ENCODE results near the gene HOMER2.

The HOMER2 gene

DNA sequence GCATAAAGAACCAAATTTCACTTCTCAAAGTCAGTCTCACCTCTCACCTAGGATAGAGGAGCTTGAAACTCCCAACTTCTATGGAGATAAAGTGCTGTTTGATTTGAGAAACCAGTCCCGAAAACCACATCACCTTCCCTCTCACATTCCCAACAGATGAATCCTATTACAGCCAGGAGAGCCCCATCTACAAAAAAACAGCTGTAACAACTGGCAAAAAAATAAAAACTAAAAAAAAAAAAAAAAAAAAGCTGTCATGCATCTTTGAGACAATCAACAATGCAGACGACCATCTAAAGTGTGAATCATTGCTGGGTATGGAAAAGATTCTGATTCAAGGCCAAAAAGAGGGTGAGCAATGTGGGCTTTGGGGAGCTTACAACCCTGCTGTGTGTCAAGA is 23.8 kb downstream of the HOMER2 start:
- DNase-seq (ENCODE audit: low read depth), result no peak

DNA sequence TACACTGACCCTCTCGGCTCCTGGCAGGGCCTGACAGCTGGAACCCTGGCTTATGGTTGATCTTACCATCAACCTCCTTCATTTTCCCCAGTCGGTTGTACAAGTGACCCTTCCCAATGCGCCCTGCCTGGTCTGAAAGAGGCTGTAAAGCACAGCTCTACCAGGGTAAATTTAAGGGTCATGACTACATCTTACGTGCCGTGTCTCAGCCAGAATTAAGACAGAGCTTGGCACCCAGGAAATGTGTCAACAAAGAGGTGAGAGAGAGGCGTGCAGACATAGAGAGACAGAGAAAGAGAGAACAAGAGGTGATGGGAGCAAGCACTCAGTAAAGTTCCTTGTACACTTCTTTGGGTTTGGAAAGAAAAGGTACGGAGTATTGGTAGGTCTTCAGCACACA is 28.8 kb downstream of the HOMER2 start:
- DNase-seq (ENCODE audit: low read depth), result no peak

DNA sequence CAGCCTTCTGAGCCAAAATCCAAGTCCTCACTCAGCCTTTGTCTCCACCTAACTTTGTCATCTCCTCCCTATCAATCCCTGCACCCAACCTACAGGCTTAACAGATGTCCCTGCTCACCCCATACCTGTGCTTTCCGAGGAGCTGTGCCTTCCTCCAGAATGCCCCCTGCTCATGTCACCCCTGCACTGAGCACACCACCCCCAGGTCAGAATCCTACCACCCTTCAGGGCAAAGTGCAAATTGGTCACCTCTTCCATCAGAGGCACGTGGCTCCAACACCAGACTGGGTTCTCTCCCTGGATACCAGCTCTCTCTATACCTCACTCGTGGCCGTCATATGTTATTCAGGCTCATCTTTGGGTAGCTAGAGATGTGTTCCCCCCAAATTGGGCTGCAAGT is 29.8 kb downstream of the HOMER2 start:
- no peak for DNase-seq (ENCODE audit: low read depth)

DNA sequence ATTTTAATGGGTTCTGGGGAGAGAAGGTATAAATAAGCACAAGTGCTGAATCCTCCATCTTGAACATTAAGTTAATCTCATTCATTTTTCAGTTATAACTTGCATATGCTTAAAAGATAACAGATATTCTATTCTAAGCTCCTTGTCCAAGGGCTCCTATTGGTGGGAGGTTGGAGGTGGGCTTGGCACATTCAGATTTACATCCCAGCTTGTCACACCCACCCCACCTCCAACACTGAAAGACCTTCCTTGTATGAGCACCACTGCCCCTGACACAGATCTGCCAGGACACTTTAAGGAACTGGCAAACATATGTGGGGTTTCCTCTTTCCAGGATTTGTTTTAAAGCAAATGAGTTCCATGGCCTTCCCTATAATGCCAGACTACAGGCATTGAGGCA is 30.6 kb downstream of the HOMER2 start:
- DNase-seq (ENCODE audit: low read depth), result no peak

DNA sequence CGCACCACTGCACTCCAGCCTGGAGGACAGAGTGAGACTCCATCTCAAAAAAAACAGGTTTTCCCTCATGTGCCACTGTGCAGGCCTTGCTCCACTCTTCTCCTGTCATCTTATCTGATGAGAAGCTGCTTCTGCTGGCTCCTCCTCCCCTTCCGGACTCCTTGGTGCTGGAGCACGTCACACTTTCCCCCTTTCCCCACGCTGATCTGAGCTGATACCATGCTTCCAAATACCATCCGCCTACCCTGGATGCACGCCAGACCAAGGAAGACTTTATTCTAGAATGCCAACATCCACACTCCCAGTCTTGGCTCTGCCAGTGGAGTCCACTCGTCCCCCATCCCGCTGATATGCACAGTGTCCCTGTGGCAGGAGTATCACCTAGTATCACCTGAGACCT is 31.3 kb downstream of the HOMER2 start:
- DNase-seq (ENCODE audit: low read depth), result no peak

DNA sequence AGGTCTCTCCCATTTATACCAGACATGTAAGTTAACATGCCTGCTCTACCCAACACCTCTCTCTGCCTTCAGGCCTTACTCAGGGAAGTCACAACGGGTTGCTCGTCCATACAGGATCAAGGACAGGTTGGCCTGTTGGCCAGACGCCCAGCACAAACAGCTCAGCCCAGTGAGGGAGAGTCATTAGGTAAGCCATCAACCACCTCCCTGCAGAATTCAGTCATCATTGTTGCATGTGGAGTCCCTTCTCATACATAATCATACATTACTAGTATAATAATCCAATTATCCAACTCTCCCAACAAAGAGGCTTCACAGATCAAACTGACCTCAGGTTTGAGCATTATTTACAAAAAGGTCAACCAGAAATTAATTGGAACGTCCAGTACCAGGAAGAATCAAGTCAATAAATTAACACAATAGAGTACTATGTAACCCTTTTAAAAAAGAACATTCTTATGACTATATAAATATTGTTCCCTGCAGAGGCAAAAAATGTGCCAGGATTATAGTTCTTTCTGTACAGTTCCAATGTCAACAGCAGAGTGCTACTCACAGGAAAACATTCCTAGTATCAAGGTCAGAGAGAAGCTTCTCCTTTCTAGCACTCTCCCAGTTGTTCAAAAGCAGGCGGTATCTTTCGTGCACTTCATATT is 33.2 kb downstream of the HOMER2 start:
- DNase-seq (ENCODE audit: low read depth), result no peak

DNA sequence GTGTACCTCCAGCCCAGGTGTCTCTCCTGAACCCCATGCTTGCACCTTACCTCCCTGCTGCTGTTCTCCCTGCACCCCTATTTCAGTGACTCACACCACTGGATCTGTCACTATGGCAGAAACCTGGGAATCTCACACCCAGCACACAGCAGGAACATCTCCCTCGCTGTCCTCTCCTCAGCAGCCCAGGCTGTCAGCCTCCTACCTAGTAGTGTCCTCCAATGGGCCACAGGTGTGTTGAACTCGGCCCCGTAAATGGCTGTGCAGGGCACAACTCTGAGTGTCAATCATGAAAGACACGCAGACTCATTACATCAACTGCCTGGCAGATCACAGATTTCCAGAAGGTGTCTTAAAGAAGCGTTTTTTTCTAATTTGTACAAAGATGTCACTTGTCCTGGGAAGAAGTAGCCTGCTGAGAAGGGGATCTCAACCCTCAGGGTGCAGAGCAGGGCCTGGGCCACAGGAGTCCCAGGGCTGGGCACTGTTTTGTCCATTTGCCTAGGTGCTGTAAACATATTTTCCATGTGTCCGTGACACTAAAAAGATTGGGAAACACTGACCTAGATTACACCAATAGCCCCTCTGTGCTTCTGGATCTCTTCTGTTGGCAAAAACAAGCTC is 33.8 kb downstream of the HOMER2 start:
- DNase-seq (ENCODE audit: low read depth), result no peak

DNA sequence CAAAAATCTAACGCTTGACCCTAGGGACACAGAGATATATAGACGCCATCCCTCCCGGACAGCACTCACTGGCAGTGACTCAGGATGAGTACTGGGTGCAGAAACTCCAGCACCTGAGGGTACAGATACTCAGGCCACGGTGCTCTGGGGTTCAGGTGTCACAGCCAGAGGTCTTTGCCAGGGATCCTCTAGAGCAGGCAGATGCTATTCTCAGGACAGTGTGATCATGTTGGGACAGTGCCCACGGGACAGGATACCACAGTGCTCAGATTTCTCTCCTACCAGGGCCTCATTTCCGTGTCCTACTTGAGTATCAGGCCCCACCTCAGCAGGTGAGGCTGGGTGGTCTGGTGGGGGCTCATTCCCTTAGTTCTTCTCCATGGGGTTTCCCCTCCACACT is 34.4 kb downstream of the HOMER2 start:
- DNase-seq (ENCODE audit: low read depth), result no peak

DNA sequence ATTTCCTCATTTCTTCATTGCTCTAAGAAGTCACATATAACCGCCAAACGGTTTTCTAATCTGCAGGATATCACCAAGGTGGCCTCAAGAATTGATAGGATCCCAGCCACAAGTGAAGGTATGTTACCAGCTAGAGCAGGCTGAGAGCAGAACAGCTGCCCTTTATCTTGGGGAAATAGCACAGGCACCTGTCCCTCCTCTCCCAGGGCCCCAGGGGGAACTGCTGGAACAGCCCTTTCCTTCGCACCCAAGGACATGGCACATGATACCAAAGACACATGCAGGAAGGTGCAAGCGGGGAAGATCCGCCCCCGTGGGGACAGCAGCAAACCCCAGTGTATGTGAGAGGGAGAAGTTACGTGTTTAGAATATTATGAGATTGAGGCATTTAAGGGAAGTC is 35.3 kb downstream of the HOMER2 start:
- no peak for DNase-seq (ENCODE audit: low read depth)

DNA sequence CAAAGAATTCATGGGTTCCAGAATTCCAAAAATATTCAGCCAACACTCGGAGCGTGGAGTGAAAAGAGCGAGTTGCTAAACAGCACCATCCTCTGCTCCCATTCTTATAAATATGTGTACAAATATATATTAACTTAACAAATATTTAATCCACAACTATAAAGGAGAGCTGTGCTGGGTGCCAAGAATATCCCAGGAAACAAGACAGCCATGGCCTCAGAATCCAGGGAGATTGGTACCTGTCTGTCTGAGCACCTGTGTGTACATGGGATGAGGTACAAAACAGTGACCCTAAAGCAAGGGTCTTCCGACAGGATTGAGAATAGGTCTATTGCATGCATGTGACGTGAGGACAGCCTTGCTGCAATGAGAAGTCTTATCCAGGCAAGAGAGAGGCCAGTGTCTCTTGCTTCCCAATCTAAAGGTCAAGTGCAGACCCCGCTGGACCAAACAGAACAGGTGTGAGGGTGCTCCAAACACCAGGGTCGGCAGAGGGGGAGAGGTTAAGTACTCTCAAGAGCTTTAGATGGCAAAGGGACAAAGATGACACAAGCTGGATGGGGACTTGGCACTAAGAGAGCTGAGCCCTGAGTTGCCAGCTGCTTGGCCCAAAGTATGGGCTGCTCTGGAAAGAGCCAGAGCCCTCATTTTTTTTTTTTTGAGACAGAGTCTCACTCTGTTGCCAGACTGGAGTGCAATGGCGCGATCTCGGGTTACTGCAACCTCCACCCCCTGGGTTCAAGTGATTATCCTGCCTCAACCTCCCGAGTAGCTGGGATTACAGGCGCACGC is 36.2 kb downstream of the HOMER2 start:
- DNase-seq (ENCODE audit: low read depth), result no peak

DNA sequence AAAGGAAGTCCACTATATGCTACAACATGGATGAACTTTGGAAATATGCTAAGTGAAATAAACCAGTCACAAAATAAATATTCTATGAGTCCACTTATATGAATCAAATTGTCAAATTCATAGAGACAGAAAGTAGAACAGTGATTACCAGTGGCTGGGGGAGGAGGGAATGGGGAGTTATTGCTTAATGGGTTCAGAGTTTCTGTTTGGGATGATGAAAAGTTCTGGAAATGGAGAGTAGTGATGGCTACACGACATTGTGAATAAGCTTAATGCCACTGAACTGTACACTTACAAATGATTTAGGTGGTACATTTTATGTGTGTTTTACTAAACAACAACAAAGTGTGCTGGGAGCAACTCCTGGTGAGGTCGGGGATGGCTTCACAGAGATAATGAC is 38.1 kb downstream of the HOMER2 start:
- DNase-seq (ENCODE audit: low read depth), result no peak

DNA sequence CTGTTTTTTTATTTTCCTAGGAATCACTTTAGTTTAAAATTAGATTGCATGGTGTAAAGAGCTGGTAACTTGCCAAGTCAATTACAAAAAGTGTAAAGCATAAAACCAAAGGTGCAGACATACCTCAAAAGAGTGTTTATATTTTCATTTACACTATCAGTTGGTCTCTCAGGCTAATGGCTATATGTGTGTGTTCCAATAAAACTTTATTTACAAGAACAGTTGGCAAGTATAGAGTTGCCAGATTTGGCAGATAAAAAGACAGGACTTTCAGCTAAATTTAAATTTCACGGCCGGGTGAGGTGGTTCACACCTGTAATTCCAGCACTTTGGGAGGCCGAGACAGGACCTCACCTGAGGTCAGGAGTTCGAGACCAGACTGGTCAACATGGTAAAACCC is 41.1 kb downstream of the HOMER2 start:
- no peak for DNase-seq (ENCODE audit: low read depth)

DNA sequence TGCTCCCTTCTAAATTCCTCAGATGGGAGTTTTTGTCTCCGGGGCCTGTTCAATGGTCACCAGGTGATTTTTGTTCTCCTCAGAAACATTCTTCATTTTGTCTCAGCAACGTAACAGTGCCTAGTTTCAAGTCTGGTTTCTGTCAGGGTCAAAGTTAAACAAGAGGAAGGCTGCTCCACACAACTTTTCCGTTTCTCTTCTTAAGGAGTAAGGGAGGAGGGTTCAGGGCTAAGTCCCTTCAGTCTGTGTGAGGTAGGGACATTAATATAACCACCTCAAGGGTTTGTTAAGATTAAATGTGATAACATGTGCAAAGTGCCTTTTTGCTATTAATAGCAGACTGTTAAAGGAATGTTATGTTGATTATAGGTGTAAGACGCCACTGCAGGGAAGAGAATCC is 41.8 kb downstream of the HOMER2 start:
- DNase-seq (ENCODE audit: low read depth), result no peak

DNA sequence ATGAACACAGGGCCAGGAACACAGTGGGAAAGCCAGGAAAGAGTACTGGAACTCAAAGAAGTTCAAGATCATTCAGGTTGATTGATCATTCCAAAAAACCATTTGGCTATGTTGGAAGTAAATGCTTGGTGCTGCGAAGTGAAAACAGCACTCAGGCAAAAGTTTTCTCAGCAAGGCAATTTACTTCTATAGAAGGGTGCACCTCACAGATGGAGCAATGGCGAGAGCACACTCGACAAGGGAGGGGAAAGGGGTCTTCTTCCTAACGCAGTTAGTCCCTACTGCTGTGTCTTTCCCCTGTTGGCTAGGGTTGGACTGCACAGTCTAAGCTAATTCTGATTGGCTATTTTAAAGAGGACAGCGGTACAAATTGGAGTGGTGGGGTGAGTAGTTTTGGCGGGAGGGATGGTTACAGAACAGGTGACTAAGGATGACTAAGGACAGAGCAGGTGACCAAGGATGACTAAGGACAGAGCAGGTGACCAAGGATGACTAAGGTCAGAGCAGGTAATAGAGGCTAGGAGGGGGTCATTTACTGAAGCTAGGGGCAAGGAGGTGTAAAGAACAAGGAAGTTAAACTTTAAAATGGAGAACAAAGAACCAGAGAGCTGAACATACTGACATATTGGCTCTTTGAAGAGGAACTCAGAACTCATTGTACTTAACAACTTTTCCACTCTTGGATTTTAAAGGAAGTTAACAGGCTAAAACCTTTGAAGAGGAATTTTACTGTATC is 43.3 kb downstream of the HOMER2 start:
- DNase-seq (ENCODE audit: low read depth), result no peak

DNA sequence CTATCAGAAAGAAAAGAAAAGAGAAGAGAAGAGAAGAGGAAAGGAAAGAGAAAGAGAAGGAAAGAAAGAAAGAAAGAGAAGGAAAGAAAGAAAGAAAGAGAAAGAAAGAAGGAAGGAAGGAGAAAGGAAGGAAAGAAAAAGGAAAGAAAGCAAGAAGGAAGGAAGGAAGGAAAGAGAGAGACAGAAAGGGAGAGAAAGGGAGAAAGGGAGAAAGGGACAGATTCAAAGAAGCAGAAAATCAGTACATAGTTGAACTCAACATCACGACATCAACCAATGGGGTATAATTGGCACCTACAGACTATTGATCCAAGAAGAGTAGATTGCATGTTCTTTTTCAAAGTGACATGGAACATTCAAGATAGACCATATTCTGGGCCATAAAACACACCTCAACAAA is 45.2 kb downstream of the HOMER2 start:
- DNase-seq (ENCODE audit: low read depth), result no peak

DNA sequence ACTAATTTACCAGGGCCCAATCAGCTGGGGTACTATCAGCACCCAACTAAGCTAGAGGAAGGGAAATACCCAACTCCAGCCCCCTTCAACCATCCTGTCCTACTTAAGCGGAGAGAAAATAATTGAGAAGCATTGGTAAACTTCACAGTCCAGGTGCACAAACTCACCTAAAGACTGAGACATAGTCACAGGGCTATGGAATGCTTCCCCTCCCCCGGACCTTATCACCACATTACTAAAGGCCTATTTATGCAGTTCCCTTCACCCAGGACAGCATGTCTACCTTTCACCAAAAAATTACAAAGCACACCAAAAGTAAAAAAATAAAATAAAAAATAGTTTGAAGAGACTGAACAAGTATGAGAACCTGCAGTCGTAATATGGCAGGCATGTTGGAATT is 47.9 kb downstream of the HOMER2 start:
- DNase-seq (ENCODE audit: low read depth), result no peak

DNA sequence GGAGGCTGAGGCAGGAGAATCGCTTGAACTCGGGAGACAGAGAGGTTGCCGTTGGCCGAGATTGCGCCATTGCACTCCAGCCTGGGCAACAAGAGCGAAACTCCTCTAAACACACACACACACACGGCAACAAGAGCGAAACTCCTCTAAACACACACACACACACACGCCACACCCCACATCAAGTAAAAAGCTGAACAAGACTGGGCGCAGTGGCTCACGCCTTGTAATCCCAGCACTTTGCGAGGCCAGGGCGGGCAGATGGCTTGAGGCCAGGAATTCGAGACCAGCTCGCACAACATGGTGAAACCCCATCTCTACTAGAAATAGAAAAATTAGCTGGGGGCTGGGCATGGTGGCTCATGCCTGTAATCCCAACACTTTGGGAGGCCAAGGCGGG is 49.0 kb downstream of the HOMER2 start:
- DNase-seq (ENCODE audit: low read depth), result no peak

DNA sequence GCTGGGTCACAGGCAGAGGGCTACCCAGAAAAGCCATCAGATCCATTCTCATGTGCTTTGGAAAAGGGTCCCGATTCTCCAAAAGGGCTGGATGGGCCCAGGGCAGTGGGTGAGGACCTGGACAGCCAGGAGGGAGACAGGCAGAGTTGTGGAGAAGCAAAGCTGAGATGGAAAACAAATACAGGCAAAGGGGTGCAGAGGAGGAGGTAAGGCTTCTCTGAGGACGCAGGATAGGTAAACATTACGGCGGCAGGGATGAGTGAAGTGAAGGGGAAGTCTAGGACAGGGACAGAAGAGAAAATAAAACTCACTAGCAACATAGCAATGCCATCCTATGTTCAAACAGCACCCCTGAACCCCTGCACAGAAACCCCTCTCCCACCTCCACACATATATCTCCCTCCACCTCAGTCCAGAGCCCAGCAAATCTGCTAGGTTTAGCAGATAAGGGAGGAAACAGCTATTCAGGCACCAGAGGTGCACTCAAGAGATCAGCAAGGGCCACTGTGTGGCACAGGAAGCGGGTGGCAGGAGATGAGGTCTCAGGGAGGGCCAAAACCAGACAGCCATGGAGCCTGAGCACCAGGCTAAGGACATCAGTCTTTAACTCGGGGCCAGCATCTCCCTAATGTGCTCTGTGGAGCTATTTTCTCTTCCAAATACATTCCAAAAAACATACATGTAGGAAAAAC is 51.3 kb downstream of the HOMER2 start:
- no peak for DNase-seq (ENCODE audit: low read depth)

DNA sequence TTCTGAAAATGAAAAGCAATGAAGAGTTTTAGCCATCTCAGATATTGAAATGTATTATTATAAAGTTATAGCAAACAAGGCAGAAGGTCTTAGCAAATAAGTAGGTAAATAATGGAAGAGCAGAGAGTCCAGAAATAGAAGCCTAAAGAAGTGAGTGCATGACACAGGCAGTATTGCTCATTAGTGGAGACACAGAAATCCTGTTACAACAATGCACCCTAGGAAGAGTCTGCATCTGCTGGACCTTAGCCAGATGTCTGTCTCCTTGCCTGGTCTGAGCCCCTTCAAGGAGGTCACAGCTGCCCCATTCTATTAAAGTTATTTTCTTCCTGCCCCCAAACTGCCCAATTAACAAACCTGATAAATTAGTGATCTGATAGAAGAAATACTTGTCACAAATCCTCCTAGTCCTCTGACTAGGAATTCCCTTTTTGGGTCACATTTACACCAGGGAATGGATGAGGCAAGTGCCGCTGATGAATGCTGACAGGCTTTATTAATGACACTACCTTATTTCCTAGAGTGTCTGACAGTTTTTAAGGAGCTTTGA is 51.9 kb downstream of the HOMER2 start:
- DNase-seq (ENCODE audit: low read depth), result no peak

DNA sequence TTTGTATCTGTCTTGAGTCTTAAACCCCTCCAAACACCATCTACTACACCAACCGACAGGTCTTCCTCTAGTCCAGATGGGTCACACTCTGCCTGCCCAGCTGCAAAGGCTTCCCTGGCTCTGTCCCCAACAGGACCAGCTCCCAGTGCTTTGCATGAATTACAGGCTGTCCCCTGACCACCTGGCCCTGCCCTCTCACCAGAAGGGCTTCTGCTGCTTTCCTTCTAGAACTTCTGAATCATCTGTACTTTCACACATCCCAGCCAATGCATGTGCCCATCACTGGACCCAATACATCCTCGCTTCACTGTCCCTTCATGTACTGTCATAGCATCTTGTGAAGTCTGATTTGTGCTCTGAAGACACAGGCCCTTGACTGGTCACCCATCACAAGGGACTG is 53.6 kb downstream of the HOMER2 start:
- no peak for DNase-seq (ENCODE audit: low read depth)

DNA sequence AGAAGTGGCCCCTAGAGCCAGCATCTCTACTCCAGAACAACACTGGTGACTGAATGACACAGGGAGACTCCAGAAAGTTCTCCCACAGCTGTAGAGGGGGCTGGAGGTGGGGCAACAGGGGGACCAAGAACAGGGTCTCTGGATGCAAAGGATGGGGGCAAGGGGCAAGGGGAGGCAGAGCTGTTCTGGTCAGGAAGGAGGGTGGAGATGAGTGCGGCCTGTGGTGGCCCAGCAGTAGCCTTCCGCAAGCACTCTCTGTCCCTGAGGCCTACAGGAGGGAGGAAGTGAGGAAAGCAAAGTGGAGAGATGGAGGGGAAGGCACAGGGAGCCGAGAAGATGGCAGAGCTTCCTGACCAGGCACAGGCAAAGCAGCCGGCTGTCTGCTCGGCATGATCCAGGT is 56.5 kb downstream of the HOMER2 start:
- DNase-seq (ENCODE audit: low read depth), result no peak

DNA sequence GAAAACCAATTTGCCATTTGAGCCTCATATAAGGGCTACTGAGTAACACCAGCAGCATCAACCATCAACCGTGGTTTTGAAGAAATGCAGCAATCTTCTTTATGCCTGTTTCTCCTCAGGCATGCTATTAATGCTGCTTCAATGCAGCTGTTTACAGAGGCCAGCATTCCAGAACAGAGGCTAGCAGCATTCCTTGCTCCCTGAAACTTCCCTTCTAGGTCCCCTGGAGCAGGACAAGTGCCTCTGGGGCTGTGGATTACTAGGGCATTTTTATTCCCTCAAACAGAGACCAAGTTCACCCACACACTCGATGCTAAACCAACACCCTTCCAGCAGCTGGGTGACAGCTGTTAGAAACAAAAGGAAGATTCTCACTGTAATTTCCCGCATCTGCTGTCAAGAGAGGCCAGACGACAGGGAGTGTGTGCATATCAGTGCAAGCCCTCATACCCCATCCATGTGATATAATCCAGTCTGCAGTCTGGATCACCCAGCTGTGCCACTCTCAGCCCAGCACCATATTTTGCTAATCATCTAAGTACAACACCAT is 57.5 kb downstream of the HOMER2 start:
- no peak for DNase-seq (ENCODE audit: low read depth)

Data from stimulated activated CD8-positive, alpha-beta memory T cell treated with anti-CD3 and anti-CD28 coated beads, Interleukin-12 subunit alpha, Interleukin-12 subunit beta, amount 100 ng/mL, for 1 hour (primary cell).